Lung microvascular endothelial cell (primary cell): ENCODE results near the gene MRRF. TPM values are rescaled to one million over a fixed set of nuclear protein-coding genes. Genes with fewer than 3 reads are reported as not detected.
"Not testable (repeated sequence)": the region's sequence is repeated elsewhere in the genome, so short reads cannot be mapped to it uniquely, and the experiment has no call there.

Source experiments
- DNase-seq, 2 donors: peaks; one replicate each; pipeline versions ENCODE4 v3.0.0 to v3.0.0-alpha.2; 2010; ENCODE audit warnings: low read depth in 2 of 2
- total RNA-seq: library from RNA; depleted of rRNA; stranded (reverse); fragments of >200 nt; gene quantifications from 2 replicates; pipeline ENCODE4 v1.2.1, GENCODE V29; 2014

MRRF gene
- total RNA-seq, 1 donor from 2014 or later, result 32.3 TPM

DNA sequence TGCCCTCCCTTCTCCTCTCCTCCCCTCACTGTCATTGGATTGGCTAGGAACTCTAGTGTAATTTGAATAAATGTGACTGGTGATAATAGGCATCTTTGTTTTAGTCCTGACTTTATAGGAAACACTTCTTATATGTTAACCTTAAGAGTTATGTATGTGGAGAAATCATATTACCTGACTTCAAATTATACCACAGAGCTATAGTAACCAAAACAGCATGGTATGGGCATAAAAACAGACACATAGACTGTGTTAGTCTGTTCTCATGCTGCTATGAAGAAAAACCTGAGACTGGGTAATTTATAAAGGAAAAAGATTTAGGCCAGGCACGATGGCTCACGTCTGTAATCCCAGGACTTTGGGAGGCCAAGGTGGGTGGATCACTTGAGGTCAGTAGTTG lies 9.4 kb downstream of the MRRF start:
- no peak for DNase-seq

DNA sequence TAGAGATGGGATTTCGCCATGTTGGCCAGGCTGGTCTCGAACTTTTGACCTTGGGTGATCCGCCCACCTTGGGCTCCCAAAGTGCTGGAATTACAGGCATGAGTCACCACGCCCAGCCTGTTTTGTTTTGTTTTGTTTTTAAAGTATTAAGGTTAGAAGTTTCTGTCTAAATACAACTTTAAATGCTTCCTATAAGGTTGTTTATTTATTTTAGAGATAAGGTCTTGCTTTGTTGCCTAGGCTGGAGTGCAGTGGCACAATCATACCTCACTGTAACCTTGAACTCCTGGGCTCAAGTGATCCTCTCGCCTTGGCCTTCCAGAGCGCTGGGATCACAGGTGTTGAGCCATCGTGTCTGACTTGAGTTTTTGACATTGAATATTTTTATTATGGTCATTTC lies 11.4 kb downstream of the MRRF start:
- DNase-seq, result no peak

DNA sequence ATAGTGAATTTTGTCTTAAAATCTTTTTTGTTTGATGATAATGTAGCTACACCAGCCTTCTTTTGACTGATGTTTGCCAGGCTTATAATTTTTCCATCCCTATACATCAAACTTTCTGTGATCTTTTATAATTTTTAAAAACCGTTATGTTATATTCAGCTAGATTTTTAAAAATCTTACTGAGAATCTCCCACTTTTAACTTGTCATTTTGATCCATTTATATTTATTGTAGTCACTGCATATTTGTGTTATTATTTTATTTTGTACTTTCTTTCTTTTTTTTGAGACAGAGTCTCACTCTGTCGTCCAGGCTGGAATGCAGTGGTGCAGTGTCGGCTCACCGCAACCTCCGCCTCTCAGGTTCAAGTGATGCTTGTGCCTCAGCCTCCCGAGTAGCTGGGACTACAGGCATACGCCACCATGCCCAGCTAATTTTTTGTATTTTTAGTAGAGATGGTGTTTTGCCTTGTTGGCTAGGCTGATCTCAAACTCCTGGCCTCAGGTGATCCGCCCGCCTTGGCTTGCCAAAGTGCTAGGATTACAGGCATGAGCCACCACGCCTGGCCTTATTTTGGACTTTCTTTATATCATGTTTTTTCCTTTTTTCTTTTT lies 12.7 kb downstream of the MRRF start:
- DNase-seq, result no peak

DNA sequence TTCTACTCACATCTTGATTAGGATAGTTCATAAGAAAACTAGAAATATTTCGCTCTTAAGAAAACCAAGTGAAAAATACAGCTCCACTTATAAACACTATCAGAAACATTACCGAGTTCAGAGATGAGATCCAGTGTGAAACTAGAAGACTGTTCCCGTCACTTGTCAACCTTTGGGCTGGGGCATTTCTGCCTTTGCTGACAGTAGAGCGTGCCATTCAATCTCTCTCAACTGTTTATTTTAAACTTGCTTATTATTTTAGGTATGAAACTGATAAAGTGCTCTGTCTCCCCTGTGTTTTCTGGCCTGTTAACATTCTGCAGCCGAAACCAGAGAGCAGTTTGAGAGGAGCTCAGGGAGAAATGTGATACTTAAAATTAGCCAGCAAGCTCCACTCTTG lies 16.7 kb downstream of the MRRF start:
- no peak for DNase-seq

DNA sequence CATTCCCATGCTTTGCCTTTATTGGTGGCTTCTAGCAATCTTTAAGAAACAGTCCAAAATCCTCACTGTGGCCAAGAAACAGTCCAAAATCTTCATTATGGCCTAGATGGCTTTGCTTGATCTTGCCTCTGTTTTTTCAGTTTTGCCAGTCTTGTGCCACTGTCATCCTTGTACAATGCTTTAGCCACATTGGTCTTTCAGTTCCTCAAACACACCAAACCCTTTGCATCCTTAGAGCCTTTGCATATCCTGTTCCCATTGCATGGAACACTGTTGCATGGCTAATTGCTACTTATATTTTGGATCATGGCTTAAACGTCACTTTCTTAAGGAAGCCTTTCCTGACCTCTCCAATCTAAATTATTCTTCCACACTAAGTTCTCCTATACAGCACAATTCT lies 22.1 kb downstream of the MRRF start:
- DNase-seq, result no peak

DNA sequence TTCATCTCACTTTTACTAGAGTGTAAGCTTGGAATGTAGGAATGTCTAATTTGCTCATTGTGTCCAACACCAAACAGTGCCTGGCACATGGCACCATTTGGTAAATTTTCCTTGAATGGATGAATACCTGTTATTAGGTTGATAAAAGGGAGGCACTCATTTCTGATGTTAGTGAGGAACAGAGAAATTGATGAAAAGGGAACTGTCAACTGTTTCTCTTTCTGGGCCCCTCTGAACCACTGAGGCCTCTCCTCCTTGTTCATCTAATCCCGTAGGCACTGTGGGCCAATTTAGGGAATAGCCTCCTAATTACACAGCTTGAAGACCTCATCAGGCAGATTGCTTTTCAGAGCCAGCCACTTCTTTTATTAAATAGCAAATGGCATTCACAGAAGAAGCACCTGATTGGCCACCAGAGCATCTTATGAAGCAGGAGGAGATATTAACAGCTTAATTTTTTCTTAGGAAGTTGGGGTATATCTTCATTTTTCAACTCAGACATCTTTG lies 22.6 kb downstream of the MRRF start:
- no peak for DNase-seq

DNA sequence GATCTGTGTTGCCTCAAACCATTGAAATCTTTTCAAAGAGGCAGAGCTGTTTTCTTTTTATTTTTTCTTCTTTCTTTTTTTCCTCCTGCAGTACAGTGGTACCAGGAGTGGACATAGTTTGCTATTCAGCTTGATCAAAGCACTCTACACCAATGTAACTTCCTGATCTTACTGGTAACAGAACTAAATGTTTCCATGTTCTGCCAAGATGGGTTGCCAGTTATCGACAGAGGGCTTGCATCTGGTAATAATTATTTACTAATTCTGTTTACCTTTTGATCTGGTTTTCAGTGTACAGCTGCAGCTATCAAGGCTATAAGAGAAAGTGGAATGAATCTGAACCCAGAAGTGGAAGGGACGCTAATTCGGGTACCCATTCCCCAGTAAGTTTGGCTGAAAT lies 26.8 kb downstream of the MRRF start:
- no peak for DNase-seq

DNA sequence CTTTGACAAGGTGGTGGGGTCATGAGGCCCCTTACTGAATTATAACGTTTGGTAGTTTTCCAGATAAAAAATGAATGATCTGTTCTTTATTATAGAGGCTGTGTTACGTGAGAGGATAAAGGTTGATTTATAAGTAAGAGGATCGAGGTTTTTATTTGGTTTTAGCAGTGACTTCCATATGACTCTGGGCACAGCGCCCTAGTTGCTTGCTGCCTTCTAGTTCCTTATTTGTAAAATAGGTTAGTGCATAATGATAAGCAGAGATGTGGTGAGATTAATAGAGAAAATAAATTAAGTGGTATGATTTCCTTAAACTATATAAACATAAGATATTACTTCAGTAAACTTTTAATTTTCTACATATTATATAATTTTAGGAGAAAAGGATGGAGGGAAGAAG lies 29.8 kb downstream of the MRRF start:
- no peak for DNase-seq

DNA sequence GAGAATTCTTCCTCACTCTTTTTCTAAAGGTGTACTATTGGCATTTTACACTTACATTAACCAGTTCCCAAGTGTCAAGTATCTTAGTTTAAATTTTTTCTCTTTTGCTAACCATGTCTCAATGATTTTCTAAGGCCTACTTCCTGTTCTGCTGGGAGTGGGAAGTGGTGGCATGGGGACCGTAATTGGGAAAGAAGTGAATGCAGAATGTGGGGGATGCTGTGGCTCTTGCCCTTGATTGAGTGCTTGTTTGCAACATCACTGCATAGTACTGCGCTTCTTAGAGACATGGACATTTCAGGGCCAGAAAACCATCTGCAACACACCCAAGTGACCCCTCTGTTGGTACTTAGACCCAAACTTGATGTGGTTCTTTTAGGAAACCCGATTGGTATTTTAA lies 32.8 kb downstream of the MRRF start:
- no peak for DNase-seq

DNA sequence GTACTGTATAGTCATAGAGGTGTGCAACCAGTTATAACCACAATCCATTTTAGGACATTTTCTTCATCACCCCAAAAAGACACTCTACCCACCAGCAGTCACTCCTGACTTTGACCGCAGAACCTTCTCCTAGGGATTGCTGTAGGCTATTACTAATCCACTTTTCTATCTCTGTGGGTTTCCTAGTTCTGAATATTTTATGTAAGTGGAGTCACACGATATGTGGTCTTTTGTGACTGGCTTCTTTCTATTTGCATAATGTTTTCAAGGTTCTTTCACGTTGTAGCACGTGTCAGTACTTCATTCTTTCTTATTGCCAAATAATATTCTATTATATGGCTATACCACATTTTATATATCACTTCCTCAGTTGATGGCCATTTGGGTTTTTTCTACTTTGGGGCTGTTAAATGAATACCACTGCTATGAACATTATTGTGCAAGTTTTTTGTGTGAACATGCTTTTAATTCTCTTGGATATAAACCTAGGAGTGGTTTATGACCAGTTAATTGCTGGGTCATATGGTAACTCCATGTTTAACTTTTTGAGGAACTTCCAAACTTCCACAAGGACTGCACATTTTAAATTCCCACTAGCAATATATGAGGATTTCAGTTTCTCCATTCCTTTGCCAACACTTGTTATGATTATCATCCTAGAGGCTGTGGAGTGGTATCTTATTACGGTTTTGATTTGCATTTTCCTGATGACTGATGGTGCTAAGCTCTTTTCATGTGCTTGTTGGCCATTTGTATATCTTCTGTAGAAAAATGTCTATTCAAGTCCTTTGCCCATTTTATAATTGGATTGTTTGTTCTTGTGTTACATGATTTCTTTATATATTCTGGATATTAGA lies 37.8 kb downstream of the MRRF start:
- no peak for DNase-seq

DNA sequence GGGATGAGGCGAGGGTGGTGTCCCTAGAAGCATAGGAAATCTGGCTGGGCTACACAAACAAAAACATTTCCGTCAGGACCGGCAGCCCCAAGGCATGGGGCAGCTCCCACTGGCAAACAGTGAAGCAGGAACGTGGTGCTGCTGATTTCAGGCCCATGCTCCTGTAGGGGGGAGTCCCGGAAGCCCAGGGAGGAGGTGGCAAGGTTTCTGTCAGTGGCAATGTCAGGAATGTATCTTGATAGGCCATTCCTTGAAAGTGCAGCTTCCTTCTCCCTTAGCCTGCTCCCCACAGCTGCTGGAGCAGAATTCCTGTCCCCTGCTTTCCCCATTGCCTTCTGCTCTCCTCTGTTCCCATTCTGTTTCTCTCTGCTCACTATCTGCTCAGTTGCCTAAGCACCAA lies 42.4 kb downstream of the MRRF start:
- DNase-seq, result peak; percentile 75 to 93

DNA sequence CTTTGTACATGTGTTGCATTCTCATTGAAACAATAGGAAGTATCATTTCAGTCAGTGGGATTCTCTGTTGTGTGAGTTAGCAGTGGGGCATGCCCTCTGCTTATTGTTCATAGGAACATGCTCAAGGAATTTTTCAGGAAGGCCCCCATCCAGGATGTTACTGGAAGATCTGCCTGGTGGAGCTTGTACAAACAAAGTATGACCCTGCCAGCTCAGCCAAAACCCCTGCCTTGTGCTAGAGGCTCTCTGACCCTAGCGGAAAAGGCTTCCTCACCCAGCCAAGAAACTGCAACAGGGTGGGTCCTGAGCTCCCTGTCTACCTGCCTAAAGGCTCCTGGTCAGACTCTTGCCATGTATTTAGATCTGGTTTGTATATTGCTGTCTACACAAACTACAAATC lies 43.2 kb downstream of the MRRF start:
- peak; percentile 64 to 91 for DNase-seq

DNA sequence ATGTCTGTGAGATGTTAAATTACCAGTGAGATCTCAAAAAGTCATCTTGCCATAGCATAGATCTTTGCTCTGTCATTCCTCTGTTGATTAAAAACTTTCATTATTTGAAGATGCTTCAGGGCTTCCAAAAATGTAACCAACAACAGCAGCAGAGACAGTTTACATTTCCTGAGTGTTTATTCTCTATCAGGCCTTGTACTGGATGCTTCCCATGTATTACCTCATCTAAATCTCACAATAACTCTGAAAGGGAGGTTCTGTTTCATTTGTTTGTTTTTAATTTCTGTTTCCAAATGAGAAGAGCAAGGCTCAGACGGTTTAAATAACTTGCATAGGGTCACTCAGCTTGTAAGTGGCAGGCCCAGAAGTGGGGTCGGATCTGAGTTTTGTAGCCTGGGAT lies 45.2 kb downstream of the MRRF start:
- no peak for DNase-seq

DNA sequence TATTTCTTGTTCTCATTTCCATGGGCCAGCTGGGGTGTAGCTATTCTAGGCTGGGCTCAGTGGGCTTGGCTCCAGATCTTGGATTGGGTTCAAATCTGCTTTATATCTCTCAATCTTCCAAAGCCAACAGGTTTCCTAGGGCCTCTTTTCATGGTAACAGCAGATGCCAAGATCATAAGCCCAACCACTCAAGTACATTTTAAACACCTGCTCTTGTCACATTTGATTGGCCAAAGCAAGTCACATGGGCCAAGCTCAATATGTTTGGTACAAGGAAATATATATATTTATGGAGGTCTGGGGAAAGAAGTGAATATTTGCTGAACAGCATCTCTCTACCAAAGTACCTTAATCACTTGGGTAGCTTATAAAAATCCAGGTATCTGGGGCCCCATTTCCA lies 49.5 kb downstream of the MRRF start:
- DNase-seq, result no peak

DNA sequence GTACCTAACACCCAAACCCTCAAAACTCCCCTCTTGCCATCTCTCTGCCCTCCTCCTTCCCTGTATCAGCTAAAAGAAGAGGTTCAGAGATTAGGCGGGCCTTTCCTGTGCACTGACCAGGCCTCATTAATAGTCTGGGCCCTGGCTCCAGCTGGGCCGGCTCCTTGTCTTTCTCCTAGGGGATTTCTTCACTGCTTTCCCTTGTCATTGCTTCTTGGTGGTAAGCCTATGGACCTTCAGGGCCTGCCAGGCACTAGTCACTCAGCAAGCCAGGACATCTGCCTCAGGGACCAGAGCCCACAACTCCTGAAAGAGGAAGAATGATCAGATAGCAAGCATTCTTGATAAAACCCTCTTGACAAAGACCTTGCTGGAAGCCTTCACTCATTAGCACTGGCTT lies 50.9 kb downstream of the MRRF start:
- no peak for DNase-seq

DNA sequence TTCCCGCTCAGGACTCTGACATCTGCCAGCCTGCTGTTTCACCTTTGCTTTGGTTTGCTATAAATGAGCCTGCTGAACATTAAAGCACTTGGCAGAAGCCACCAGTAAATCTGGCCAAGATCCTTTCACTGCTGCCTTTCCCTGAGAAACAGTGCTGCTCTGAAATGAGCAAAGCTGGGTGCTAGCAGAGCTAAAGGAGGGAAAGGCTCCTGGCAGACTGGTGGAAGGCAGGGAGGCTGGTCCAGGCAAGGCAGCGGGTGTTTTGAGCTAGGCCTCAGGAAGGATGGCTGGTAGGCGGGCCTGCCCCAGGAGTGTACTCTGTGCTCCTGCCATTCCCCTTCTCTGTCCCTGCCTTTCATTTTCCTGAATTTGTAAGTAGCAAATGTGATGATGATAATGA lies 53.6 kb downstream of the MRRF start:
- DNase-seq, result peak in 1 of 2 donors; percentile 16

DNA sequence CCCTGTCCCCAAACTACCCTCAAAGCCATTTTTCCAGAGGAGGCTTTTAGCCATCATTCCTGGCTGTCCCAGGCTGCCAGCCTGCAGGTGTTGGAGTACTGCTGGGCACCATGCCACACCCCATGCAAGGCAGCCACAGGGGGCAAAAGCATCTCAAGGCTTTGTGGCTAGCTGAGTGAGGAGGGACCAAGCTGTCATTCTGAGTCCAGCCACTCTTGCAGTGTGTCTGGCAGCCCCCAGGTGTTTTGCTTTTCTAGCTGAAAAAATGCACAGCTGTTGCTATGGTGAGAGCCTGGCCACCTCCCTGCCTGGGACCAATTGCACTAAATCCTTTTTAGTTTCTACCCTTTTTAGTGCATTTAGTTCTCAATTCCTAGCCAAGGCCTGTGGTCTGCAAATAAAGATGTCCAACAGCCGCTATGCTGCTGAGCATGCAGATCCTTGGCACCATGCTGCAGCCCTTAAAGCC lies 55.8 kb downstream of the MRRF start:
- DNase-seq, result no peak

DNA sequence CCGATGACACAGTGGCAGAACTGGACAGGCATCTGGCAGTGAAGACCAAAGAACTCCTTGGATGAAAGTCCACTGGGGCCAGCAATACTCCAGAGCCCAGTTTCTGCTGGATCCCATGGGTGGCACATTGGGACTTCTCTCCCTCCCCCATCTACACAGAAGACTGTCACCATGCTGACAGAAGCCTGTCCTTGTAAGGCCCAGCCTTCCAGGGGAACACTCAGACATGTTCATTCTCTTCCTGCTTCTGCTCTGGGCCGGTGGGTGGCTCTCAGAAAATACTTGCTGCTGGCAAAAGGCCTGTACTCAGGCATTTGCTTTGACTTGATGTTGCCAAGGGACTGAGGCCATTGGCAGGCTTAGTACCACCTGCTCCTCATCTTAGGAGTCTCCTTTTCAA lies 57.9 kb downstream of the MRRF start:
- DNase-seq, result no peak

DNA sequence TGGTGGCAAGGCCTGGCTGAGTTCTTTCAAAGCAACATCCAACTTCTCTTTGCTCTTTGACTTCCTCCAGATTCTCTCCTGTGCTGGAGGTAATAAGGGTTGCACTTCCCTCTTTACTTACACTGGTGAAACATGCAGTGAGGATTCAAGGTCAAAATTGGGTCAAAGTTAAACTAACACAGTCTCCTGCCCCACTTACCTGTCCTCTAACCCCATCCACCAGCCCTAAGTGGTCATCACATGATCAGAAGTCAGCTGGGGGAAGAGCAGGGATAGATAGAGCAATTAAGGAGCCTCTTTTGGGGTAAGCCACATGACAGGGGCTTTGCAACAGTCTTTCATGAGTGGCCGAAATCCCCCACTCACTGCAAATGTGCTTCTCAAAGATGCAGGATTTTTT lies 60.0 kb downstream of the MRRF start:
- not testable (repeated sequence) for DNase-seq

DNA sequence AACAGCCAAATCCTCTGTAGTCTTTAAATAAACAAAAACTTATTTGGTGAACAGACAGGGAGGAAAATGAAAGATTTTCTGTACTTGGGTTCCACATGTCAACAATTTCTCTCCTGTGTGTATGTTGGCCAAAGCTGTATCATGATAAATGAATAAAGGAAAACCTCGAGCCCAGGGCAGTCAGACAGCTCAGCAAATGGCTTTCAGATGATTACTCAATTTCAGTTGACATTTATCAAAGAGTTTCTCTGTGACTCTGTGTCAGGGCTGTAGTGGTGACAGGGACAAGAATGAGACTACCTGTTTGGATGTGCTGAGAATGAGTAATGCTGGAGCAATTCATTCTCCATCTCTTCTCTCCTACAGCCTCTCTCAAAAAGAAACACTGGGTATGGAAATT lies 60.4 kb downstream of the MRRF start:
- DNase-seq, result peak; percentile 67 to 78

DNA sequence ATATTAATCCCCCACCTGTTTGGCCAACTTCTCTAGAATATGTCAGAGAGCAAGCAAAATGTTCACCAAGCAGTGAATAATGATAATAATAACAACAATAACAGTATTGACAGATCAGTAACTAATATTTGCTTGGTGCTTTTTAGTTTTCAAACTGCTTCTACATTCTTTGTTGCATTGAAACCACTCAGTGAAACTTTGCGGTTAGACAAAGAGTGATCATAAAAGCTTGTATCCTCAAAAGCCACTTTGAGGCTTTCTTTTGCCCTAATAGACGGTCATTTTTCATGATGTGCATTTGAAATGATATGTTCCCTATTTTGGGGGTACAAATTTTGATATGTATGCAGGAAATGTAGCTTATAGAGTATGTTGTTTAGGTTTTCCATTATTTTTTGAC lies 62.5 kb downstream of the MRRF start:
- DNase-seq, result no peak

DNA sequence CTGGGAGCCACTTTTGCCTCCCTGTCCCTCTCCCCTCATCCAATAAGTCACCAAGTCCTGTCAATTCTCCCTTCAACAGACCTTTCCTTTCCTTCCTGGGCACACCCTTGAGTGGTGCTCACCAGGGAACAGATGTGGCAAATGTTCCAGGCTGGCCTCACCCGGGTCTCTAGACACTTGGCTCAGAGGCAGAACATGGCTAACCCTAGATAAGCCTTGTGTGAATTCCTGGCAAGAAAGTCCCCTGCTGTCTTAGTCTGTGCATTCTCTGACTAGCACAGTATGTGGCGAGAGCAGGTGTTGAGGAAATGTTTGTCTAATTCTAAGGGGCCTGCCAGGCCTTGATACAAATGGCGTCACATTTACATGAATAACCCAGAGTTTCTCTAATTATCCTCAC lies 64.9 kb downstream of the MRRF start:
- peak in 1 of 2 donors; percentile 28 for DNase-seq

DNA sequence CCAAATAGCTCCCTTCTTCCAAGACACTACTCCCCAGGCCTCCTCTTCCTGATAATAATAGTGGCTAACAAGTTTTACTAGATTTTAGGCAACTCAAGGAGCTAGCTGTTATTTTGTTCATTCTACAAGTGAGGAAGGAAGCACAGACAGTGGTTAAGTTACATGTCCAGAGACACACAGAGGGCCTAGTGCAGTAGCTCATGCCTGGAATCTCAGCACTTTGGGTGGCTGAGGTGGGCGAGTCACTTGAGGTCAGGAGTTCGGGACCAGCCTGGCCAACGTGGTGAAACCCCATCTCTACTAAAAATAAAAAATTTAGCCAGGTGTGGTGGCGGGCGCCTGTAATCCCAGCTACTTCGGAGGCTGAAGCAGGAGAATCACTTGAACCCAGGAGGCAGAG lies 65.8 kb downstream of the MRRF start:
- DNase-seq, result not testable (repeated sequence)
